ENCODE results near the gene SFXN5.
"Not testable (repeated sequence)": the region's sequence is repeated elsewhere in the genome, so short reads cannot be mapped to it uniquely, and the experiment has no call there.

The SFXN5 gene

GRCh38 chr2:73100956-73101355, 29.4 kb upstream of the SFXN5 start:
- DNase-seq, result no peak

DNA sequence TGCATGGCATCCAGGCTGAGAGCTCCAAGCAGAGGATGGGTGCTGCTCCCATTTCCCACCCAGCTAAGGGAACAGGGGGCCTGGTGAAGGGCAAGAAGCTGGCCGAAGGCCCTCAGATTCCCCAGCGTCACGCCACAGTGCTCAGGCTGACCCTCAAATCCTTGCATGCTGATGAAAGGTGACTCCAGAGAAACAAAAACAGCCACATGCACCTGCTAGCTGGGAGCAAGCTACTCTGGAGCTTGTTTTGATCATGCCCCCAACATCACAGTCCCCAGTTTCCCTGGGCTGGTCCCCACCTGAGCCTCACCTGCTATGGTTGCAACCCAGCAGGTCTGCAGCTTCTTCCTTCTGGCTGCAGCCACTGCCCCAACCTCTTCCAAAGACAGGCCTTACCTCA, 28.0 kb upstream of the SFXN5 start:
- DNase-seq, result no peak

GRCh38 chr2:73095910-73096309, 24.4 kb upstream of the SFXN5 start:
- no peak for DNase-seq

- not testable (repeated sequence) for DNase-seq
These were observed 22.2 kb upstream of the SFXN5 start for GRCh38 chr2:73093601-73094218.

DNA sequence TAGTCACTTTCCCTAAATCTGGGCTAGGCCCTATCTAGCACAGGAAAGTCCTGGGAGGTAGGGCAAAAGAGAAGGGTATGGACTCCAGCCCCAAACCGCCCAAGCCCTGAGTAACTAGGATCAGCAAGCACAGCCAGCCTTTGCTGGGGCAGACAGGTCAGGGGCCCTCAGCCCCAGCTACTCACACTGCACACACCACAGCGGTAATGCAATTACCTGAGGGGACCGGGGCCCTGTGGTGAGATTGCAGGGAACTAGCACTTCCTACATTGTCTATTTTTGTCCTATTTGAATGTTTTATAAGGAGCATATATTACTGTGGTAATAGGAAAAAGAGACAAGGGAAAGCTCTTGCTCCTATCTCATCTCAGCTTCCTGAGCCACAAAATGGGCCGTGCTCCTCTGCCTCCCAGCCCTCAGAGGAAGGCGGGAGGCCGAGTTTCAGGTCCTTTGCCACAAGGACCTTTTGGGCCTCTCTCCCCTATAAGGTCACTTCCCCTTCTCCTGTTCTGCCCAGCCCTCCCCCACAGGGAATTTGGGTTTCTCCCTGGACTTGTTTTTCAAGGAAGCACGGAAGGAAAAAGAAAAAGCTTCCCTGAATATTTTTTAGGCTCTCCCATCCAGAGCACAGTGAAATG, 20.8 kb upstream of the SFXN5 start:
- no peak for DNase-seq

DNA sequence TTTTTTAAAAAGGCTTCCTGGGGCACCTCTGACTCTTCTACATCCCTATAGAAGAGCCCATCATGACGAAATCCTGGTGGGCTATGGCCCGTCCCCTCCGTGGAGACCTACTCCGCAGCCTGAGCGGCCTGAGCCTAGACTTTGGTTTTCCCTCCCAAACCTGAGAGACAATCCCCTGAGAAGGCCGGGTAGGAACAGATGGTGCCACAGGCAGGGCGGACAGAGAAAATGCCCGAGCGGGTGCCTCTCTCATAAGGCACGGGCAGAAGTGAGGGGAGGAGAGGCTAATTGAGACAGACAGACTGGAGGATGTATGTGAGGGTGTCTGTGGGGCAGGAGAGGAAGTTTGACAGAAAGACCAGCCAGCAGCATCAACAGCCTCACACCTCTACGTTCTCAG, 20.2 kb upstream of the SFXN5 start:
- DNase-seq, result no peak

DNA sequence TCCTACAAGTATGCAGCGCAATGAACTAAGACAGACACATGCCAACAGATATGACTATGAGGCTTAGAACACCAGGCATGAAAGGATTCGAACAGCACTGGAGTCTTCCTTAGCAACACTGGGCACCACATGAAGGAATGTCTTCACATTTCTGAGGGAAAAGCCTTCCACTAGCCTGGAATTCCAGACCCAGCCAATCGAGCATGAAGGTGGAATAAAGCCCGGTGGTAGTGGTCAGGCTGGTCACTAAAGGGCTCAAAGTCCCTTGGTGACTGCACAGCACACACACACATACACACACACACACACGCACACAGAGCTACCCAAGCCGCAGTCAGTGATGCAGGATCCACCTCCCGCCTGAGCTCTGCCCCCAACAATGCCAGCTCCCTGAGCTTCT, 19.7 kb upstream of the SFXN5 start:
- DNase-seq, result no peak

DNA sequence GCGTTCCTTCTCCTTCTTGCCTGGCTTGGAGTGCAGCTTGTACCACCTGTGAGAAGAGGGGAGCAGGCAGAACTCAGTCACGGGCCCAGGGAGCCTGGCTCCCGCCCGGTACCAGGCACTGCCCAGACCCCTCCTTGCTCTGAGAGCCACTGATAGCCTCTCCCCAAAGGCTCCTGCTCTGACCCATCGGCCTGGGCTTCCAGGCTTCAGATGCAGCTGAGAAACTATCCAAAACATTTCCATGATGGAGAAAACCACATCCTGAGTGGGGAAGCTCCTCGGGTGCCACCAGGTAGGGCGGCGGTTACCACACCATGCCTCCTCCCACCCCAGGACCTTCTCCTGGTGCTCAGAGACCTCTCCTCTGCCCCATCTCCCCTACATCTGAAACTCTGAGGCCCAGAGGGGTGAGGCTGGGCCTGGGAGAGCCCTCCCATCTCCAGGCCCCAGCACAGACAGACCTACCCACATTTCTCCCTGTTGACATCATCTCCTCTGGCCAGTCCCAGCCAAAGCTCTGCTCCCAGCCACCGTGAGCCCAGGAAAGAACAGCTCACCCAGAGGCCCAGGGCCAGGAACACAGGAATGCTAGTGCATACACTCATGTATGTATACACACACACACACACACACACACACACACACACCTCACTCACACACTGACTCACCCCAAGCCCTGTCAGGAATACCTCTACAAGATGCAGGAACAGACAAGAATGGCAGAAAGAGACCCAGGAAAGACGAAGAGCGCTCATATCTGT, 17.9 kb upstream of the SFXN5 start:
- DNase-seq, result no peak

GRCh38 chr2:73088703-73089102, 17.2 kb upstream of the SFXN5 start:
- no peak for DNase-seq

GRCh38 chr2:73088211-73088610, 16.7 kb upstream of the SFXN5 start:
- no peak for DNase-seq

DNA sequence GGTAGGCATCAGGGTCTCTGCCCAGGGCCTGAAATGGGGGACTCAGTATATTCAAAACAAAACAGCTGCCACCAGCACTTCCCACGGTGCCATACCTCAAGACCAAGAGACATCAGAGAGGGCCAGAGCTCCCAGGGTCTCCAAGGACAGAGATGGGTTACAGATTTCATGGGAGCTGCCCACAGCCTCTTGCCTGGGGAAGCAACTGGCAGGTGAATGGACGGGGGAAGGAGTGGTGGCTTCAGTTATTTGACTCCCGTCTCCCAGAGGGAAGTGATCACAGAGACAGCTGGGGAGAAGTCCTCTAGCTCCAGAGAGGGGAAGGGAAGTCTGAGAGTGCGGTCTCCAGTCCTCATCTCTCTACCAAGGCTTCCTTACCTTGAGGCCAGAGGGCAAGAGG, 15.8 kb upstream of the SFXN5 start:
- DNase-seq, result no peak

- DNase-seq, result peak; percentile 59
These were observed 14.2 kb upstream of the SFXN5 start for GRCh38 chr2:73085691-73086090.

- no peak for DNase-seq
These were observed 13.5 kb upstream of the SFXN5 start for GRCh38 chr2:73084971-73085370.

DNA sequence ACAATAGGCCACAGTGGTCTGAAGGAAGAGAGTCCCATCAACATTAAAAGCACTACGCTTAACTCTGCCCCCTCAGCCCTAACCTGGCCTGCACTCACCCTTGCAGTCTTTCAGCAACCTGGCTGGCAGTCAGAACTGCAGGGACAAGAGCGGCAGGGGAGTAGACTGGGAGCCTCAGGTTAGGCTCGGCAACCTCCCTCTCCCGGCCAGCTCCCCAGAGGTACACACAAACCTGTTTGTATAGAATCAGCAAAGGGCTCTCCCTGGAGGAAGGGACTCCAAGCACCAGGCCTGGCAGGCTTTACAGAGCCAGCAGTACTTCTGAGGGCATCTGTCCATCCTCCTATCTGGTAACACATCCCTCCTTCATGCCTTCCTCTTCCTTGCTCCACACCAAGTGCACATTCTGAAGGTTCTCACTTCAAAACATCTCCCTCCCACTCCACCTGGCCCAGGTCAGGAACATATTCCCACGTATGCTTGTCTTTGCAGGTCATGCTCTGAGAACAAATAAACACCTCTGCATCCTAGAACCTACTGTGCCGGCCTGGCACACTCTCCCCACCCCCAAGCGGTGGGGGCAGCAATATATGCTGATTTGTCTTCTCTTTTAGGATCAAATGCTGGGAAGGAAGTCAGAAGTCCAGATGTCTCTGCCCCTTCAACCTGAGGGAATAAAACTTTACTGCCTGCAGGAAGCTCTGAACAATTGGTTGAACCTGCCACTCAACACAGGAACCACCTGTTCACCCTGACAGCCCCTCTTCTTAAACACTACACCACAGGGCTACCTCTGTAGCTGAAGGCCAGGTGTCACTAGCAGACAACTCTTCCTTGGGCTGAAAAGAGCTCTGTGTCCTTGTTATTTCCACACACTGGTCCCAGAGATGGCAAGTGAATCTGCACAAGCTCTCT, 12.6 kb upstream of the SFXN5 start:
- no peak for DNase-seq

GRCh38 chr2:73082523-73083410, 11.3 kb upstream of the SFXN5 start:
- DNase-seq, result no peak

DNA sequence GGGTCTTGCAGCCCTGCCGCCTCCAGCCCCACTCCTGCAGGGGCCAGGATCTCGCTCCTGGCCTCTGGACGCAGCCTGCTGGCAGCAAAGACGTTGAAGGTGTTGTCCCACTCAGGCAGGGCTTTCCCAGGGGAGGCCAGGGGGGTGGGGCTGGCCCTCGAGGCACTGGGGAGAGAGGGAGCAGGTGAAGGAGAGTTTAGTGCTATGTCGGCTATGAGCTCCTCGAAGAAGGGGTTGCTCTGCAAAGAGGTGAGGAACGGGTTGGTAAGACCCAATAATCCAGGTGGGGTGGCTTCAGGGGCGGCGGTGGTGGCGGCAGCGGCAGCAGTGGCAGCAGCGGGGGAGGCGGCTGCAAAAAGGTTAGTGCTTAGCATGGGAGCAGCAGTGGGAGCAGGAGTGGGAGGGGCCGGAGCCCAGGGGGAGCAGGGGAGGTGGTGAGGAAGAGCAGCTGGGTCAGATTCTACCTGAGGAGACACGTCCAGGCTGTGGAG, 9.7 kb upstream of the SFXN5 start:
- no peak for DNase-seq

GRCh38 chr2:73080321-73081131, 9.0 kb upstream of the SFXN5 start:
- DNase-seq, result no peak

DNA sequence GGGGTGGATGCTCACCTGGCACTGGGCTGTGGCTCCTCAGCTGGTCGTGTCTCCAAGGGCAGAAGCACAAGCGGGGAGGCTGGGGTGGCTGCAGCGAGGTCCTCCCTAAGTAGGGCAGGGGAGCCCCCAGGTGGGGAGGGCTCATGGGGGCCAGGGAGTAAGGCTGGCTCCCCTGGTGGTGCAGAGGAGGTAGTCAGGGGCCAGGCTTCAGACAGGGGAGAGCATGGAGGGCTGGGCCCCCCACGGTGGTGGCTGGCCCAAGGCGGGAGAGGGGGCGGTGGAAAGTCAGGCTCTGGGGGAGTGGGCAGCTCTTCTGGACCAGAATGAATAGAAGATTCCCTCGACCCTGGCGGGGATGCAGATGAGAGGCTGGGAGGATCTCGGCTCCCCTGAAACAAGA, 8.1 kb upstream of the SFXN5 start:
- DNase-seq, result no peak

DNA sequence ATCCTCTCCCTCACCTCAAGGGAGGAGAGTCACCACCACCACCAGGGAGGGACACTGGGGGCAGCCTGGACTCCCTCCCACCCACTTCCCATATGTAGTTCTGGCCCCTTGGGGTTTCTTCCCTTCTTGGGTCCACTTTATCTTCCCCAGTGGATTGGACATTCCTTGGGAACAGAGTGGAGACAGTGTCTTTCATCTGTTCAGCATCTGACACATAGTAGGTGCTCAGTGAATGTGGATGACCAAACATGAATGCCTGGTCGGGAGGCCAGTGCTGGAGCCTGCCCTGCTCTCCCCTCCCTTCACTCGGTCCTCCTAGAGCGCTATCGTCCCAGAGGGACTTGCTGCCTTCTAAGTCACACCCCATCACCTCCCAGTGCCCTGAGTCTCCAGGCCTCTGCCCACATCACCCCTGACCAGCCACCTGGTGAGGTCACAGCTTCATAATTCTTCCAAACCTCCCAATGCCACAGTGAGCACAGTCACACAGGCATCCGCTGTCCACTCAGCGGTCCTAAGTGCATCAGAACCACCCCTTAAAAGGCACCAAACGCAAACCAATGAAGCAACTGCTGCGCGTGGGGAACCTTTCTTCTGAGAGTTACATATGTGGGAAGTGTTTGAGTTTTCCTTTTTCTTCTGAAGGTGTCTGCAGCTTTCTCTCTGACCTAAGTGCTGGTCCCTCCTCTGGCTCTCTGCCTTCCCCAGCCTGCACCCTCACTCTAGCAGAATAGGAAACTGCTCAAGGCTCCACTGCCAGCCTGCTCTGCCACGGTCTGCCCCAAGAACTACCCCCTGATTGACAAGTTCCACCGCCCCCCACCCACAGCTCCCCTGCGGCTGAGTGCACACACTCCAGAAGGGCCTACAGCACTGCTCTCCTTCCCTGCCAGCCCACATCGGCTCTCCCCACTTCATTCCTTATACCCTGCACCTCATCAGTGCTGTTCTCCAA, 7.2 kb upstream of the SFXN5 start:
- no peak for DNase-seq

- no peak for DNase-seq
These were observed 5.9 kb upstream of the SFXN5 start for GRCh38 chr2:73077424-73077795.

Data from GDM1 (cell line).